Fibroblast of pulmonary artery (primary cell): ENCODE measurements around the gene LIG3.
"Not testable (repeated sequence)": the region's sequence is repeated elsewhere in the genome, so short reads cannot be mapped to it uniquely, and the experiment has no call there.

ENCODE experiments used
- DNase-seq: peaks from one replicate; pipeline ENCODE4 v3.0.0-alpha.2; 2010; ENCODE audit warnings: low read depth
- H3K4me3 ChIP-seq: replicated peaks from 2 replicates; pipeline ENCODE4 v1.5.1; 2011; ENCODE audit warnings: low read depth, mild to moderate bottlenecking, control low read depth, low read length, moderate library complexity
- TF ChIP-seq, protein P1 (sequence below): IDR thresholded peaks from 2 replicates; pipeline ENCODE4 v1.5.1; 2011; ENCODE audit warnings: mild to moderate bottlenecking, control low read depth, low read length, inconsistent platforms; ENCODE audit errors: missing control alignments

Gene LIG3

DNA sequence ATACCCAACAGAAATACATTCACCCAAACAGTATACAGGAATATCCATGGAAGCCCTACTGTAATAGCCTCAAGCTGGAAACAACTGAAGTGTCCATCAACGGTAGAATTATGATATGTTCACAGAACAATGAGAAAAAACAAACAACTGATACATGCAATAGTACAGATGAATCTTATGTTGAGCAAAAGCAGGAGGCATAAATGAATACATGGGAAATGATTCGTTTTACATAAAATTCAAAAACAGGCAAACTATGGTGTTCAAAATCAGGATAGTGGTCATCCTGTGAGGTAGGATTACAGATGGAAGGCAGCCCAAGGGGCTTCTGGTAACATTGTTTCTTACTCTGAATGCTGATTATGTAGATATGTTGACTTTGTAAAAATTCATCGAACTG lies 58.1 kb downstream of the LIG3 start:
- TF ChIP-seq, protein P1, sequence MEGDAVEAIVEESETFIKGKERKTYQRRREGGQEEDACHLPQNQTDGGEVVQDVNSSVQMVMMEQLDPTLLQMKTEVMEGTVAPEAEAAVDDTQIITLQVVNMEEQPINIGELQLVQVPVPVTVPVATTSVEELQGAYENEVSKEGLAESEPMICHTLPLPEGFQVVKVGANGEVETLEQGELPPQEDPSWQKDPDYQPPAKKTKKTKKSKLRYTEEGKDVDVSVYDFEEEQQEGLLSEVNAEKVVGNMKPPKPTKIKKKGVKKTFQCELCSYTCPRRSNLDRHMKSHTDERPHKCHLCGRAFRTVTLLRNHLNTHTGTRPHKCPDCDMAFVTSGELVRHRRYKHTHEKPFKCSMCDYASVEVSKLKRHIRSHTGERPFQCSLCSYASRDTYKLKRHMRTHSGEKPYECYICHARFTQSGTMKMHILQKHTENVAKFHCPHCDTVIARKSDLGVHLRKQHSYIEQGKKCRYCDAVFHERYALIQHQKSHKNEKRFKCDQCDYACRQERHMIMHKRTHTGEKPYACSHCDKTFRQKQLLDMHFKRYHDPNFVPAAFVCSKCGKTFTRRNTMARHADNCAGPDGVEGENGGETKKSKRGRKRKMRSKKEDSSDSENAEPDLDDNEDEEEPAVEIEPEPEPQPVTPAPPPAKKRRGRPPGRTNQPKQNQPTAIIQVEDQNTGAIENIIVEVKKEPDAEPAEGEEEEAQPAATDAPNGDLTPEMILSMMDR: no peak
- DNase-seq: no peak

DNA sequence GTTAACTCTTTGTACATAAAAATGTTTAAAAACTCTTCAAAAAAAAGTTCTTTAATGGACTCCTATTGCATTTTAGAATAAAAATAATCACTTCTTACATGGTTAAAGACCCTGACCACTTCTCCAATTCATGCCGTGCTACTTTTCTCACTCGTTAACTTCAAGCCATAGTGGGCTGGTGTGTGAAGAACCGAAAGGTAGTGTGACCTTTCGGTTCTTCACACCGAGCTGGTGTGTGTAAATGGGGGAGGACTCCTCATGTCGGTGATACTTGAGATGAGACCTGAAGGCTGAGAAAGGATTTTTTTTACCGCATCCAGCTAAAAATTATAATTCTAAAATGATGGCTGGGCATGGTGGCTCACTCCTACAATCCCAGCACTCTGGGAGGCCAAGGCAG lies 61.1 kb downstream of the LIG3 start:
- H3K4me3 ChIP-seq: no peak overlapping the region
- DNase-seq: no peak
- TF ChIP-seq, protein P1: no peak

More for the DNA sequence above, 58.1 kb downstream of the LIG3 start:
- H3K4me3 ChIP-seq: no peak overlapping the region

DNA sequence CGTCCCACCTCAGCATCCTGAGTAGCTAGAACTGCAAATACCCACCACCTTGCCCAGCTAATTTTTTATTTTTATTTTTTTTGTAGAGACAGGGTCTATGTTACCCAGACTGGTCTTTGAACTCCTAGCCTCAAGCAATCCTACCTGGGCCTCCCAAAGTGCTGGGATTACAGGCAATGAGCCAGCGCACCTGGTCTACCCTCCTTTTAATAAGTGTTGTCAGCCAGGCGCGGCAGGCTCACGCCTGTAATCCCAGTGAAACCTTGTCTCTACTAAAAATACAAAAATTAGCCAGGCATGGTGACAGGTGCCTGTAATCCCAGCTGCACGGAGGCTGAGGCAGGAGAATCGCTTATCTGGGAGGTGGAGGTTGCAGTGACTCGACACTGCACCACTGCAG lies 63.9 kb downstream of the LIG3 start:
- no peak for DNase-seq
- H3K4me3 ChIP-seq: no peak overlapping the region
- TF ChIP-seq, protein P1: no peak

DNA sequence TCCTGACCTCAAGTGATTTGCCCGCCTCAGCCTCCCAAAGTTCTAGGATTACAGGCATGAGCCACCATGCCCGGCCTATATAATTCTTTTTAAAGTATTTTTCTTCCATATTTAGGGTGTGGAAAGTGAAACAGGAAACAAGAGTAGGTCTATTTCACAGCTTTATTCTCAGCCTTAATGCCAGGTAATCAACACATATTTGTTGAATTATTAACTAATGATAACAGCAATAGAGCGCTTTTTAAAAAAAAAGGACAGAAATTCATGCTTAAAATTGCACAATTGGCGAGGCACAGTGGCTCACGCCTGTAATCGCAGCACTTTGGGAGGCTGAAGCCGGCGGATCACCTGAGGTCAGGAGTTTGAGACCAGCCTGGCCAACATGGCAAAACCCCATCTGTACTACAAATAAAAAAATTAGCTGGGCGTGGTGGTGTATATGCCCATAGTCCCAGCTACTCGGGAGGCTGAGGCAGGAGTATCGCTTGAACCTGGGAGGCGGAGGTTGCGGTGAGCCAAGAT lies 65.2 kb downstream of the LIG3 start:
- DNase-seq, H3K4me3 ChIP-seq: not testable (repeated sequence)

DNA sequence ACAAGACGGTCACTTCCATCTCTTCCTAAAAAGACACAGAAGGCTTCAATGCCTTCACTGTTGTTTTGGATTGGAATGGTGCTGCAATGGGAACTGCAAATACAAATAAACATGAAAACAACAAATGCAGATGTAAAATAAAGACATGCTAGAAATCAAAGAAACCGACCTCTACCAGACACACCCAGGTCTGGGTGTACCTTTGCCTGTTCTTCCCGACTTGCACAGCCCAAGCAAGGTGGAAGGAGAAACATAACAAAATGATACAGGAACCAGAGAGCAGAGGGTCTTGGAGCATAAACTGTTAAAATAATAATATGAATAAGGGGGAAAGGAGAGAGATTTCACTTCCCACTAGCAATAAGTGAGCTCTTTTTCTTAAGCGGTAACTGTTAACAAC lies 65.9 kb downstream of the LIG3 start:
- DNase-seq: no peak
- TF ChIP-seq, protein P1: no peak
- H3K4me3 ChIP-seq: peak overlapping the region; percentile 34

DNA sequence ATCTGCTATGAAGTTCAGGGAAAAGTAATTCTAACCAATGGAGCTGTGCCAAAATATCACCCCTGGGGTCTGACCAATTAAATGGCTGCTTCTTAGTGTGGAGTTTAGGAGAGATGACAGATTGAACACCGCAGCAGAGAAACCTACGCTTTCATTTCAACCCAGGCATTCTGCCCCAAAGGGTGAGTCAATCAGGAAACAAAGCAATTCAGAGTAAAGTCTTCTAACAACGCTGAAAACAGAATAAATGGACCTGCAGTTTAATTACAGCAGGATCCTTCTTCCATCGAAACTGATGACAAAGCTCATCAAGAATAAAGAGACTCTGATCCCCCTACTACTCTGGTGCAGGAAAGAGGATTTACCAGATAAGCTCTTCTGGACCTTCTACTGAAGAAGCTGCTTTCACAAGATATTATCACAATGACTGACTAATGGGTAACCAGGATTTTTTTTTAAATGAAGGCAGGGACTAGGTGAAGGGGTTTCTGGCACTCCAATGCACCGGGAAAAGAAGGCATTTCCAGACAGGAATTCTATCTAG lies 66.5 kb downstream of the LIG3 start:
- peak overlapping the region; percentile 34 for H3K4me3 ChIP-seq
- peak; percentile 71 for DNase-seq
- TF ChIP-seq, protein P1: no peak

DNA sequence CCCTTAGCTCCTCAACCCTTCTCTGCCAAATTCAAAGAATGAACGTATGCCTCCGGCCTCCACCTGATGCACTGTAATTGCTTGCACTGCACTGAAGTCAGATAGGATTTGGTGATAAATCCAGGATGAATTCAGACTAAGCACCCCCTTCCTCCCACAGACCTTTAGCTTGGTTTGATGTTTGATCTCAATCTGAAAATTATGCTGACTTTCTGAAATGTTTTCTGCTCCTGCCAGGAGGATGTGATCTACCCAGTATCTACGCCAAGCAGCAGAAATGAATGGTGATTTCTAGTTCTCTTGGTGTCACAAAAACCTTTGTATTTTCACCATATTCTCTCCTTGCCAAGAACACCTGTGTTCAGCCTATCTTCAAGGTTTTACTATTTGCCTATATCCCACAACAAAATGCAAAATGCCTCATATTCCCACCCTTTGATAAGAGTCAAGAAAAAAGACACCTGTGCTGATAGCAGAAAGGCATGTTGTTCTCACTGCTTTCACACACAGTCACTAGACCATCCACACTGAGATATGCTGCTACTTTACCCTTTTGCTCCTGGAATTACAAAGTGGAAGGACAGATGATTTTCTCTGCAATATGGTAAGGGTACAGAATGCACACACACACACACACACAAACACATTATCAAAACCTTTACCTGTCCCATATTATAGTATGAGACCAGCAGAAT lies 68.5 kb downstream of the LIG3 start:
- DNase-seq: no peak
- H3K4me3 ChIP-seq: no peak overlapping the region
- TF ChIP-seq, protein P1: no peak
